ENCODE results near the gene ANO8.

The ANO8 gene

GRCh38 chr19:17314007-17314593 is 20.6 kb downstream of the ANO8 start:
- Histone ChIP-seq H3K9me2 (replicated peaks; ENCODE audit: insufficient read depth, low read length) (no peaks in the 10 kb centered on the region), H2AFZ (ENCODE audit: low read length) (no peak overlapping the region), H3K4me3 (ENCODE audit: low read length) (no peak overlapping the region), H3K27me3 (replicated peaks; ENCODE audit: insufficient read depth, low read length) (no peaks in the 10 kb centered on the region), H3K9ac (ENCODE audit: low read length) (no peak overlapping the region), H3K4me1 (ENCODE audit: low read length) (peaks cover 7% of the 10 kb centered on the region; the same call in 1 of the 2 replicates), H3K36me3 (replicated peaks; ENCODE audit: insufficient read depth, low read length) (0 out of 2 replicates have a peak, but pooled peaks cover 4% of the 10 kb centered on the region), H3K79me2 (ENCODE audit: low read length) (peaks cover 49% of the 10 kb centered on the region), H3F3A (ENCODE audit: insufficient read depth, low read length) (no peaks in the 10 kb centered on the region), H4K20me1 (ENCODE audit: insufficient read depth, low read length) (no peaks in the 10 kb centered on the region), H3K4me2 (ENCODE audit: low read depth, low read length) (no peak overlapping the region), H3K27ac (ENCODE audit: low read length) (no peak overlapping the region), H3K9me3 (replicated peaks; ENCODE audit: insufficient read depth, low read length) (no peaks in the 10 kb centered on the region)
- TF ChIP-seq CTCF (IDR thresholded peaks at IDR 0.05; ENCODE audit: low read length), result no peak
- TF ChIP-seq EZH2phosphoT487 (IDR thresholded peaks at IDR 0.05; ENCODE audit: low read length), result no peak
- no peak for TF ChIP-seq EZH2 (optimal IDR thresholded peaks at IDR 0.05; ENCODE audit: low read depth, low read length)
- DNase-seq, result no peak

- H3F3A ChIP-seq (ENCODE audit: insufficient read depth, low read length), result peaks cover 5% of the 10 kb centered on the region; the same call in 1 of the 2 replicates
- H3K36me3 ChIP-seq (replicated peaks; ENCODE audit: insufficient read depth, low read length), result 0 out of 2 replicates have a peak, but pooled peaks cover 4% of the 10 kb centered on the region
- H4K20me1 ChIP-seq (ENCODE audit: insufficient read depth, low read length), result no peaks in the 10 kb centered on the region
- no peaks in the 10 kb centered on the region for H3K9me3 ChIP-seq (replicated peaks; ENCODE audit: insufficient read depth, low read length)
- H2AFZ ChIP-seq (ENCODE audit: low read length), result no peak overlapping the region
- no peak overlapping the region for H3K4me3 ChIP-seq (ENCODE audit: low read length)
- DNase-seq, result no peak
- no peaks in the 10 kb centered on the region for H3K27me3 ChIP-seq (replicated peaks; ENCODE audit: insufficient read depth, low read length)
- peaks cover 56% of the 10 kb centered on the region for H3K79me2 ChIP-seq (ENCODE audit: low read length)
- TF ChIP-seq CTCF (IDR thresholded peaks at IDR 0.05; ENCODE audit: low read length), result no peak
- no peak for TF ChIP-seq EZH2phosphoT487 (IDR thresholded peaks at IDR 0.05; ENCODE audit: low read length)
- no peak for TF ChIP-seq EZH2 (optimal IDR thresholded peaks at IDR 0.05; ENCODE audit: low read depth, low read length)
- no peak overlapping the region for H3K4me2 ChIP-seq (ENCODE audit: low read depth, low read length)
- no peak overlapping the region for H3K9ac ChIP-seq (ENCODE audit: low read length)
- no peaks in the 10 kb centered on the region for H3K9me2 ChIP-seq (replicated peaks; ENCODE audit: insufficient read depth, low read length)
- H3K4me1 ChIP-seq (ENCODE audit: low read length), result peaks cover 7% of the 10 kb centered on the region; the same call in 1 of the 2 replicates
- no peak overlapping the region for H3K27ac ChIP-seq (ENCODE audit: low read length)
These were observed 22.2 kb downstream of the ANO8 start for GRCh38 chr19:17312189-17313113.

- 0 out of 2 replicates have a peak, but pooled peaks cover 4% of the 10 kb centered on the region for H3K36me3 ChIP-seq (replicated peaks; ENCODE audit: insufficient read depth, low read length)
- no peak overlapping the region for H2AFZ ChIP-seq (ENCODE audit: low read length)
- TF ChIP-seq EZH2 (optimal IDR thresholded peaks at IDR 0.05; ENCODE audit: low read depth, low read length) (no peak), EZH2phosphoT487 (IDR thresholded peaks at IDR 0.05; ENCODE audit: low read length) (no peak), CTCF (IDR thresholded peaks at IDR 0.05; ENCODE audit: low read length) (no peak)
- H3K79me2 ChIP-seq (ENCODE audit: low read length), result peaks cover 64% of the 10 kb centered on the region
- no peak overlapping the region for H3K4me2 ChIP-seq (ENCODE audit: low read depth, low read length)
- H3K9me3 ChIP-seq (replicated peaks; ENCODE audit: insufficient read depth, low read length), result no peaks in the 10 kb centered on the region
- no peaks in the 10 kb centered on the region for H3K27me3 ChIP-seq (replicated peaks; ENCODE audit: insufficient read depth, low read length)
- peaks cover 7% of the 10 kb centered on the region for H3F3A ChIP-seq (ENCODE audit: insufficient read depth, low read length)
- no peak for DNase-seq
- H3K4me1 ChIP-seq (ENCODE audit: low read length), result peaks cover 7% of the 10 kb centered on the region; the same call in 1 of the 2 replicates
- H3K27ac ChIP-seq (ENCODE audit: low read length), result no peak overlapping the region
- no peak overlapping the region for H3K4me3 ChIP-seq (ENCODE audit: low read length)
- no peaks in the 10 kb centered on the region for H3K9me2 ChIP-seq (replicated peaks; ENCODE audit: insufficient read depth, low read length)
- no peaks in the 10 kb centered on the region for H4K20me1 ChIP-seq (ENCODE audit: insufficient read depth, low read length)
- H3K9ac ChIP-seq (ENCODE audit: low read length), result no peak overlapping the region
These were observed 23.0 kb downstream of the ANO8 start for GRCh38 chr19:17311455-17312188.
